MG63 (cell line): ENCODE measurements around the gene NUF2. TPM values are rescaled to one million over a fixed set of nuclear protein-coding genes. Genes with fewer than 3 reads are reported as not detected.

Experiments
- DNase-seq: peaks from one replicate; pipeline ENCODE4 v3.0.0-alpha.2; 2020
- H3K27me3 ChIP-seq: fragments of 250-450 bp; sonication (Bioruptor Pico); 2 replicates; pipeline ENCODE4 v1.5.1; 2020; ENCODE audit warnings: mild to moderate bottlenecking, moderate library complexity
- H3K36me3 ChIP-seq: fragments of 250-450 bp; sonication (Bioruptor Pico); 2 replicates; pipeline ENCODE4 v1.5.1; 2020; ENCODE audit warnings: mild to moderate bottlenecking, moderate library complexity
- H3K4me3 ChIP-seq: fragments of 250-450 bp; sonication (Bioruptor Pico); 2 replicates; pipeline ENCODE4 v1.5.1; 2020; ENCODE audit warnings: mild to moderate bottlenecking, moderate library complexity
- H3K9me3 ChIP-seq: fragments of 250-450 bp; sonication (Bioruptor Pico); 2 replicates; pipeline ENCODE4 v1.5.1; 2020; ENCODE audit warnings: mild to moderate bottlenecking, moderate library complexity
- total RNA-seq: library from RNA; depleted of rRNA; stranded (reverse); fragments of >200 nt; shearing (Covaris generic); gene quantifications from 2 replicates; pipeline ENCODE4 v1.2.3, GENCODE V29; 2014; ENCODE audit warnings: low replicate concordance; rRNA removed

The NUF2 gene
- total RNA-seq, 1 experiment from 2014 or later, result 26.9 TPM

GRCh38 chr1:163379801-163380200, 58.0 kb downstream of the NUF2 start:
- Histone ChIP-seq H3K9me3 (no peaks in the 10 kb centered on the region), H3K27me3 (no peaks in the 10 kb centered on the region), H3K4me3 (no peak overlapping the region), H3K36me3 (no peaks in the 10 kb centered on the region)
- DNase-seq, result no peak

GRCh38 chr1:163381487-163382184, 59.9 kb downstream of the NUF2 start:
- H3K36me3 ChIP-seq, result no peaks in the 10 kb centered on the region
- H3K27me3 ChIP-seq, result 0 out of 2 replicates have a peak, but pooled peaks cover 2% of the 10 kb centered on the region
- no peak for DNase-seq
- H3K9me3 ChIP-seq, result no peaks in the 10 kb centered on the region
- no peak overlapping the region for H3K4me3 ChIP-seq

- Histone ChIP-seq H3K36me3 (no peaks in the 10 kb centered on the region), H3K9me3 (no peaks in the 10 kb centered on the region), H3K27me3 (0 out of 2 replicates have a peak, but pooled peaks cover 2% of the 10 kb centered on the region), H3K4me3 (no peak overlapping the region)
- no peak for DNase-seq
These were observed 60.6 kb downstream of the NUF2 start for GRCh38 chr1:163382395-163382794.

GRCh38 chr1:163387146-163387545, 65.4 kb downstream of the NUF2 start:
- H3K9me3 ChIP-seq, result no peaks in the 10 kb centered on the region
- H3K4me3 ChIP-seq, result no peak overlapping the region
- no peaks in the 10 kb centered on the region for H3K36me3 ChIP-seq
- H3K27me3 ChIP-seq, result 0 out of 2 replicates have a peak, but pooled peaks cover 2% of the 10 kb centered on the region
- DNase-seq, result no peak

- DNase-seq, result no peak
- H3K4me3 ChIP-seq, result no peak overlapping the region
- no peaks in the 10 kb centered on the region for H3K9me3 ChIP-seq
- no peaks in the 10 kb centered on the region for H3K36me3 ChIP-seq
- H3K27me3 ChIP-seq, result peaks cover 2% of the 10 kb centered on the region; the same call in 1 of the 2 replicates
These were observed 67.2 kb downstream of the NUF2 start for GRCh38 chr1:163388970-163389369.

GRCh38 chr1:163395790-163396189, 74.0 kb downstream of the NUF2 start:
- Histone ChIP-seq H3K4me3 (no peak overlapping the region), H3K36me3 (no peaks in the 10 kb centered on the region), H3K27me3 (peaks cover 2% of the 10 kb centered on the region), H3K9me3 (no peaks in the 10 kb centered on the region)
- DNase-seq, result no peak

GRCh38 chr1:163397451-163398200, 75.9 kb downstream of the NUF2 start:
- Histone ChIP-seq H3K9me3 (no peaks in the 10 kb centered on the region), H3K27me3 (peaks cover 2% of the 10 kb centered on the region), H3K4me3 (no peak overlapping the region), H3K36me3 (no peaks in the 10 kb centered on the region)
- DNase-seq, result no peak

GRCh38 chr1:163399001-163399400, 77.2 kb downstream of the NUF2 start:
- Histone ChIP-seq H3K36me3 (no peaks in the 10 kb centered on the region), H3K9me3 (no peaks in the 10 kb centered on the region), H3K4me3 (no peak overlapping the region), H3K27me3 (peaks cover 2% of the 10 kb centered on the region)
- no peak for DNase-seq

- Histone ChIP-seq H3K9me3 (no peaks in the 10 kb centered on the region), H3K27me3 (peaks cover 2% of the 10 kb centered on the region), H3K4me3 (no peak overlapping the region), H3K36me3 (no peaks in the 10 kb centered on the region)
- no peak for DNase-seq
These were observed 78.3 kb downstream of the NUF2 start for GRCh38 chr1:163399976-163400601.

GRCh38 chr1:163401211-163401610, 79.5 kb downstream of the NUF2 start:
- no peak for DNase-seq
- H3K9me3 ChIP-seq, result no peaks in the 10 kb centered on the region
- H3K36me3 ChIP-seq, result no peaks in the 10 kb centered on the region
- H3K27me3 ChIP-seq, result peaks cover 2% of the 10 kb centered on the region
- no peak overlapping the region for H3K4me3 ChIP-seq

Other genes starting within 250 kb of the NUF2 start
- gene RGS5, start 119.0 kb upstream of the NUF2 start, total RNA-seq, result 0.30 and 13.7 TPM in 2 replicates